Type B pancreatic cell (in vitro differentiated cells): ENCODE results near the gene RNF183. TPM values are rescaled to one million over a fixed set of nuclear protein-coding genes. Genes with fewer than 3 reads are reported as not detected.
A peak's percentile ranks its signal among the peaks of the same experiment; 100 is the strongest.

ENCODE experiments used
- DNase-seq: peaks from one replicate; pipeline ENCODE4 v3.0.0; 2021; ENCODE audit warnings: mixed read lengths; ENCODE audit not compliant: unreplicated experiment; ENCODE audit errors: extremely low spot score
- H3K27ac Mint-ChIP-seq: 2 replicates; pipeline ENCODE4 v1.8.0; 2021; ENCODE audit warnings: mild to moderate bottlenecking, mixed read lengths
- H3K27me3 Mint-ChIP-seq: 2 replicates; pipeline ENCODE4 v1.8.0; 2021; ENCODE audit warnings: mixed read lengths
- H3K36me3 Mint-ChIP-seq: 2 replicates; pipeline ENCODE4 v1.8.0; 2021; ENCODE audit warnings: mixed read lengths
- H3K4me1 Mint-ChIP-seq: one replicate; pipeline ENCODE4 v1.8.0; 2021; ENCODE audit warnings: mixed read lengths; ENCODE audit not compliant: unreplicated experiment
- H3K4me3 Mint-ChIP-seq: 2 replicates; pipeline ENCODE4 v1.8.0; 2021; ENCODE audit warnings: mild to moderate bottlenecking, mixed read lengths
- H3K9me3 Mint-ChIP-seq: 2 replicates; pipeline ENCODE4 v1.8.0; 2021; ENCODE audit warnings: mixed read lengths
- total RNA-seq: library from RNA; stranded (reverse); gene quantifications from 2 replicates; pipeline ENCODE4 v1.2.1, GENCODE V29; 2021; ENCODE audit warnings: low replicate concordance
- TF ChIP-seq, protein P1 (sequence below): fragments of 200-600 bp; sonication (generic); conservative IDR thresholded peaks from 2 replicates; pipeline ENCODE4 v1.5.0; 2021; ENCODE audit warnings: antibody characterized with exemption, mild to moderate bottlenecking

RNF183 gene
- total RNA-seq, 1 donor from 2014 or later = 0.77 TPM

DNA sequence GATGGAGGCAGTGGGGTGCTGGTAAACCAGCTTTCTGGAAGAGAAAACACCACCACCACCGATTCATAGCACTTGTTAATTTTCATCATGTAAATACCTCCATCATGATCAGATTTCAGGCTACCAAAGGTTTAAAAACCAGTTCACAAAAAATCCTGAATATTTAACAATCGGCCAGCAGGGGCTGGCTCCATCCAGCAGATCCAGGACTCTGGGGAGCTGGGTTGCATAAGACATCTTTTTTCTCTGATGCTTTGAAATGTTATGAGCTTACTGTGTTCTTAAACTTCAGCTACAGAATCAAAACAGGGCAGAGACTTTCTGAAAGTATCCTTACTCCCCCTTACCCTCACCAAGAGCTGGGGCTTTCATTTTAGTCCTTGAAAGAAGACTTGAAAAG is 14.6 kb upstream of the RNF183 start:
- Mint-ChIP-seq H3K4me1 (no peaks in the 10 kb centered on the region), H3K9me3 (no peaks in the 10 kb centered on the region), H3K27me3 (no peaks in the 10 kb centered on the region), H3K27ac (no peak overlapping the region), H3K4me3 (no peak overlapping the region), H3K36me3 (peaks cover 6% of the 10 kb centered on the region)
- TF ChIP-seq, protein P1, sequence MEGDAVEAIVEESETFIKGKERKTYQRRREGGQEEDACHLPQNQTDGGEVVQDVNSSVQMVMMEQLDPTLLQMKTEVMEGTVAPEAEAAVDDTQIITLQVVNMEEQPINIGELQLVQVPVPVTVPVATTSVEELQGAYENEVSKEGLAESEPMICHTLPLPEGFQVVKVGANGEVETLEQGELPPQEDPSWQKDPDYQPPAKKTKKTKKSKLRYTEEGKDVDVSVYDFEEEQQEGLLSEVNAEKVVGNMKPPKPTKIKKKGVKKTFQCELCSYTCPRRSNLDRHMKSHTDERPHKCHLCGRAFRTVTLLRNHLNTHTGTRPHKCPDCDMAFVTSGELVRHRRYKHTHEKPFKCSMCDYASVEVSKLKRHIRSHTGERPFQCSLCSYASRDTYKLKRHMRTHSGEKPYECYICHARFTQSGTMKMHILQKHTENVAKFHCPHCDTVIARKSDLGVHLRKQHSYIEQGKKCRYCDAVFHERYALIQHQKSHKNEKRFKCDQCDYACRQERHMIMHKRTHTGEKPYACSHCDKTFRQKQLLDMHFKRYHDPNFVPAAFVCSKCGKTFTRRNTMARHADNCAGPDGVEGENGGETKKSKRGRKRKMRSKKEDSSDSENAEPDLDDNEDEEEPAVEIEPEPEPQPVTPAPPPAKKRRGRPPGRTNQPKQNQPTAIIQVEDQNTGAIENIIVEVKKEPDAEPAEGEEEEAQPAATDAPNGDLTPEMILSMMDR = peak; percentile 40
- DNase-seq = no peak

DNA sequence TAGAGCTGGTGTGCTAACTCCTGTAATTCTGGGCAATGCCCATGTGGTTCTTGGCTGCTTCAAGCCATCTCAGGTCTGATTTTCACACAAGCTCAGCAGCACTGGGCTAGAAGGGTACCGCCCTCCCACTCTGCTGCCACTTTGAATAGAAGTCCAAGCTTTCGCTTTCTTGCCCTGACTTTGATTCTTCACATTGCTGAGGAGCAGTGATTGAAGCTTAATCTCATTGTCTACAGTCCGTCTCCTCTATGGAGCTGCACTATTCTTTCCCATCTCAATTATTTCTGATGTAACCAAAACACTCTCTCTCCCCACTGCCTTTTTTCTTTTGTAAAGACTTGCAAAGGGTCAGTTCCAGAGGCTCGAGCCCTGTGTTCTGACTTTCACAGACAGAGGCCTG is 12.9 kb upstream of the RNF183 start:
- Mint-ChIP-seq H3K9me3 (no peaks in the 10 kb centered on the region), H3K27ac (no peak overlapping the region), H3K4me3 (no peak overlapping the region), H3K27me3 (no peaks in the 10 kb centered on the region), H3K36me3 (peaks cover 6% of the 10 kb centered on the region), H3K4me1 (no peaks in the 10 kb centered on the region)
- TF ChIP-seq, protein P1 = no peak
- DNase-seq = no peak

DNA sequence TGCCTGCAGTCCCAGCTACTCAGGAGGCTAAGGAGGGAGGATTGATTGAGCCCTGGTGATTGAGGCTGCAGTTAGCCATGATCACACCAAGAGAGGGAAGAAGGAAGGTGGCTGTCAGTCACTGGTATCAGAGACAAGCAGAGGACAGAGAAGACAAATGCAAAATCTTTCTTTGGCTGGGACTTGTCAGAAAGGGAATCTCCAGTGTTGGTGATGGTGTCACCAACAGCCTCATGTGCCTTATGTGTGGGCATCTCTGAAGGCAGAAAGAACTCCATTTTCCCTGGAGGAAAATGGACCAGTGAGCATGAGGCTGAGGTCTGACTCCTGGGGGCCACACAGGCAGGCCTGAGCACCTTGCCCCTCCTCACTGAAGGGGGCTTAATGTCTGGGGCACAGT is 12.1 kb upstream of the RNF183 start:
- H3K4me3 Mint-ChIP-seq = no peak overlapping the region
- H3K27ac Mint-ChIP-seq = no peak overlapping the region
- H3K27me3 Mint-ChIP-seq = no peaks in the 10 kb centered on the region
- H3K4me1 Mint-ChIP-seq = no peaks in the 10 kb centered on the region
- H3K9me3 Mint-ChIP-seq = no peaks in the 10 kb centered on the region
- no peak for DNase-seq
- peaks cover 6% of the 10 kb centered on the region for H3K36me3 Mint-ChIP-seq
- TF ChIP-seq, protein P1 = no peak

DNA sequence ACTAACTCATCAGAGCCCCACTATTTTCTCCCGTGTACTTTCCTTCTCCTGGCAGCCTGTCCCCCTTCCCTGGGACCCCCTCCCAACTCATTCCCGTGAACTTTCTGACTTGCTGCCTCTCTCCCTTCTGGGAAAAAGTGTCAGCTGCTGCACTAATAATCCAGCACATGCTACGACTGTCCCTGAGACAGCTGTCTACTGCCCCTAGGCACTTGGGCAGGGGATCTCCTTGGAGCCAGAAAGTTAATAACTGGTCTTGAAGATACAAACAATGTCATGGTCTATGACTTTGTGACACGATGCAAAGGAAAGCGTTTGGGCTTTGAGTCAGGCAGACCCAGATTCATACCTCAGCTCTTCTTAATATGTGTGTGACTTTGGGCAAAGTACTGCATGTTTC is 10.1 kb upstream of the RNF183 start:
- no peak for DNase-seq
- no peaks in the 10 kb centered on the region for H3K36me3 Mint-ChIP-seq
- H3K27ac Mint-ChIP-seq = no peak overlapping the region
- no peaks in the 10 kb centered on the region for H3K9me3 Mint-ChIP-seq
- TF ChIP-seq, protein P1 = no peak
- H3K4me3 Mint-ChIP-seq = no peak overlapping the region
- H3K4me1 Mint-ChIP-seq = peaks cover 3% of the 10 kb centered on the region
- H3K27me3 Mint-ChIP-seq = no peaks in the 10 kb centered on the region

DNA sequence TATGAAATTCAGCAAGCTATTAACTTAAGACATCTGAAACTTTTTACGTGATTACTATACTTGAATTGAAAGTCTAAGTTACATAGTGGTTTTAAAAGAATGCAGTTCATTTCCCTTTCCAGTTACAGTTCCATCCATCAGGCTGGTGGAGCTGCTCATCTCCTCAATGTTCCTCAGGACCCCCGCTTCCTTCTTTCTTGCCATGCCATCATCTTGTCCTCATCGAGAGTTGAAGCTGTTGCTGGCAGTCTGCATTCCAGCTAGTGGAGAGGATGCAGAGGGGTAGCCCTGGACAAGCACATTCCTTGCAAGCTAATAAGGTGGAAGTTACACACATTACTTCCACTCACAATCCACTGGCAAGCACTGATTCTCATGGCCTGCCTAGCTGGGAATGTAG is 8.8 kb upstream of the RNF183 start:
- Mint-ChIP-seq H3K27me3 (no peaks in the 10 kb centered on the region), H3K27ac (no peak overlapping the region), H3K36me3 (no peaks in the 10 kb centered on the region), H3K9me3 (no peaks in the 10 kb centered on the region), H3K4me3 (no peak overlapping the region), H3K4me1 (peaks cover 3% of the 10 kb centered on the region)
- TF ChIP-seq, protein P1 = no peak
- DNase-seq = no peak

DNA sequence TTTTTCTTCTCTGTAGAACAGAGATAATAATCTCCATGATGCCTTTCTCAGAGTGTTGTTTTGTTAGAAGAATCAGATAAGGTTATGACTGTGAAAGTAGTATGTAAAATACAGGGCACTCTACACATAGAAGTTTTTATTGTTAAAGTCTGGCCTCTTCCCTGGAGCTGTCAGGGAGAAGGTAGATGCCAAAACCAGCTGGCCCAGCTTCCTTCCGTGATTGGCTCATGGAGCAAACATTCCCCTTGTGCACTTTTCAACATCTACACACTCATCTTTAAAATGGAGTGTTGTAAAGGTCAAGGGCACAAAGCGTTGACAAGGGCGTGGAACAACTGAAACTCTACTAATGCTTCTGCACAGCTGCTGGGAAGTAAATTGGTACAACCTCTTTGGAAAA is 7.4 kb upstream of the RNF183 start:
- TF ChIP-seq, protein P1 = no peak
- no peak overlapping the region for H3K4me3 Mint-ChIP-seq

More for the DNA sequence above, 7.4 kb upstream of the RNF183 start:
- Mint-ChIP-seq H3K27ac (no peak overlapping the region), H3K4me1 (peaks cover 3% of the 10 kb centered on the region), H3K27me3 (no peaks in the 10 kb centered on the region), H3K9me3 (no peaks in the 10 kb centered on the region), H3K36me3 (no peaks in the 10 kb centered on the region)
- DNase-seq = no peak
